K562 (cell line): ENCODE data around the gene TSPOAP1. TPM values are rescaled to one million over a fixed set of nuclear protein-coding genes. Genes with fewer than 3 reads are reported as not detected.

Source experiments
- BACH1 ChIP-seq: fragments of 200-800 bp; sonication (Bioruptor generic); IDR thresholded peaks from 2 replicates; pipeline ENCODE4 v1.6.1; 2016; ENCODE audit warnings: missing genetic modification characterization, missing compliant biosample characterization
- CAMTA2 ChIP-seq: fragments of 250-450 bp; sonication (Bioruptor Pico); conservative IDR thresholded peaks from 2 replicates; pipeline ENCODE4 v1.5.1; 2022
- CBFB ChIP-seq: sonication (generic); formaldehyde crosslinking; IDR thresholded peaks from 2 replicates; pipeline ENCODE4 v1.4.0; 2020; ENCODE audit warnings: mild to moderate bottlenecking, missing genetic modification reagents
- DPF2 ChIP-seq: fragments of 450-650 bp; IDR thresholded peaks from 2 replicates; pipeline ENCODE4 v1.6.1; 2016
- ELF4 ChIP-seq: fragments of 450-650 bp; formaldehyde crosslinking; IDR thresholded peaks from 2 replicates; pipeline ENCODE4 v1.4.0; 2022; ENCODE audit warnings: missing genetic modification characterization
- EWSR1 ChIP-seq: fragments of 450-650 bp; IDR thresholded peaks from 2 replicates; pipeline ENCODE4 v1.6.1; 2018; ENCODE audit warnings: borderline replicate concordance, mild to moderate bottlenecking, low read depth, moderate library complexity; ENCODE audit not compliant: partially characterized antibody
- GMEB1 ChIP-seq: fragments of 250-450 bp; sonication (Bioruptor Pico); IDR thresholded peaks from 2 replicates; pipeline ENCODE4 v1.4.0; 2020; ENCODE audit warnings: mild to moderate bottlenecking
- ILK ChIP-seq: fragments of 450-650 bp; IDR thresholded peaks from 2 replicates; pipeline ENCODE4 v1.6.1; 2016; ENCODE audit warnings: missing genetic modification characterization, low read depth, mild to moderate bottlenecking, missing compliant biosample characterization, moderate library complexity, borderline replicate concordance
- PCBP1 ChIP-seq: fragments of 200-400 bp; formaldehyde crosslinking; IDR thresholded peaks from 2 replicates; pipeline ENCODE4 v1.6.1; 2018; ENCODE audit warnings: mild to moderate bottlenecking, low read depth, low read length; ENCODE audit not compliant: poor library complexity, severe bottlenecking
- POLR2H ChIP-seq: IDR thresholded peaks from 2 replicates; pipeline ENCODE4 v1.6.1; 2016; ENCODE audit warnings: missing genetic modification characterization, low read depth, mild to moderate bottlenecking, control low read depth, missing compliant biosample characterization, moderate library complexity
- PRMT5 ChIP-seq: sonication (generic); formaldehyde crosslinking; IDR thresholded peaks from 2 replicates; pipeline ENCODE4 v1.5.0; 2020; ENCODE audit warnings: missing genetic modification reagents
- SP2 ChIP-seq: IDR thresholded peaks from 2 replicates; pipeline ENCODE4 v1.6.1; 2011; ENCODE audit warnings: mild to moderate bottlenecking, low read depth, low read length, moderate library complexity; ENCODE audit not compliant: poor library complexity, severe bottlenecking; ENCODE audit errors: extremely low read depth
- SUPT5H ChIP-seq: fragments of 450-650 bp; IDR thresholded peaks from 2 replicates; pipeline ENCODE4 v1.6.1; 2016
- TAL1 ChIP-seq: fragments of 450-650 bp; IDR thresholded peaks from 2 replicates; pipeline ENCODE4 v1.6.1; 2016; ENCODE audit warnings: mild to moderate bottlenecking
- TEAD2 ChIP-seq: fragments of 450-650 bp; IDR thresholded peaks from 2 replicates; pipeline ENCODE4 v1.6.1; 2016; ENCODE audit warnings: missing genetic modification characterization, control low read depth, missing compliant biosample characterization
- ZBTB11 ChIP-seq, 3 experiments: fragments of 200-800 bp in 1 of 3; fragments of 250-450 bp in 1 of 3; fragments of 450-650 bp in 1 of 3; sonication (Bioruptor Pico) in 1 of 3; sonication (Bioruptor generic) in 1 of 3; formaldehyde crosslinking in 1 of 3; IDR thresholded peaks; 2 replicates each; pipeline versions ENCODE4 v1.6.1 to v1.8.0; 2016 to 2022; ENCODE audit warnings: mild to moderate bottlenecking in 2 of 3, missing genetic modification characterization in 2 of 3, missing compliant biosample characterization in 1 of 3, moderate library complexity in 1 of 3
- ZNF174 ChIP-seq: fragments of 250-450 bp; sonication (Bioruptor Pico); IDR thresholded peaks from 2 replicates; pipeline ENCODE4 v1.4.0; 2020; ENCODE audit warnings: mild to moderate bottlenecking
- ZNF583 ChIP-seq: fragments of 250-450 bp; sonication (Bioruptor Pico); IDR thresholded peaks from 2 replicates; pipeline ENCODE4 v1.4.0; 2020
- polyA plus RNA-seq, 8 experiments: library from polyadenylated mRNA; depleted of rRNA in 4 of 8; stranded (reverse) in 5 of 8; unstranded in 3 of 8; fragments of >200 nt; fragmentation: Nextera tagmentation in 2 of 8; fragmentation: Illumina TruSeq in 1 of 8; extraction: Ambion mirVana in 2 of 8; extraction: Trizol in 1 of 8; gene quantifications; 2 replicates each; pipeline versions ENCODE4 v1.2.1 to v1.2.3, GENCODE V29; 2011 to 2014; ENCODE audit warnings: inconsistent platforms in 1 of 8, missing spikeins in 1 of 8
- total RNA-seq, 7 experiments: library from RNA; depleted of rRNA in 6 of 7; stranded (reverse); fragments of >200 nt in 6 of 7; fragmentation: Illumina TruSeq in 2 of 7; extraction: Trizol in 2 of 7; gene quantifications; 2 replicates each; pipeline versions ENCODE4 v1.2.1 to v1.2.3, GENCODE V29; 2011 to 2021; ENCODE audit warnings: low replicate concordance in 1 of 7
- TF ChIP-seq, protein P1 (sequence below): fragments of 450-650 bp; formaldehyde crosslinking; IDR thresholded peaks from 2 replicates; pipeline ENCODE4 v1.4.0; 2020; ENCODE audit warnings: mild to moderate bottlenecking, moderate library complexity
- TF ChIP-seq, protein P2 (sequence below): fragments of 250-450 bp; sonication (Bioruptor Pico); IDR thresholded peaks from 2 replicates; pipeline ENCODE4 v1.8.0; 2022; ENCODE audit warnings: inconsistent platforms

Gene TSPOAP1
- total and polyA plus RNA-seq, 9 of the 15 experiments (the other 6 are each of a cell fraction or from before 2014, with no cell fraction given), result 0.87 to 3.9 (median 1.8) TPM; not detected in 2

GRCh38 chr17:58351831-58352595, 23.4 kb upstream of the TSPOAP1 start, which contains the start of gene SUPT4H1 (continued):
- TF ChIP-seq ILK (no peak), ZBTB11 (CRISPR knock-in tag; IDR thresholded peaks at IDR 0.05) (peak; percentile 61 to 91 (median 84); a peak in 4 of 6 replicates), CBFB (CRISPR knock-in tag) (no peak), ZNF583 (no peak), POLR2H (tag) (peak; percentile 84), TAL1 (no peak), SUPT5H (peak; percentile 91), SP2 (peak; percentile 26), ELF4 (CRISPR knock-in tag) (no peak), PCBP1 (peak; percentile 88), GMEB1 (CRISPR knock-in tag) (no peak), EWSR1 (no peak), ZNF174 (CRISPR knock-in tag) (no peak), BACH1 (tag) (no peak), TEAD2 (tag) (no peak), CAMTA2 (CRISPR knock-in tag) (no peak), DPF2 (peak; percentile 33; the same call in 1 of the 2 replicates), PRMT5 (no peak)
- TF ChIP-seq, protein P1, sequence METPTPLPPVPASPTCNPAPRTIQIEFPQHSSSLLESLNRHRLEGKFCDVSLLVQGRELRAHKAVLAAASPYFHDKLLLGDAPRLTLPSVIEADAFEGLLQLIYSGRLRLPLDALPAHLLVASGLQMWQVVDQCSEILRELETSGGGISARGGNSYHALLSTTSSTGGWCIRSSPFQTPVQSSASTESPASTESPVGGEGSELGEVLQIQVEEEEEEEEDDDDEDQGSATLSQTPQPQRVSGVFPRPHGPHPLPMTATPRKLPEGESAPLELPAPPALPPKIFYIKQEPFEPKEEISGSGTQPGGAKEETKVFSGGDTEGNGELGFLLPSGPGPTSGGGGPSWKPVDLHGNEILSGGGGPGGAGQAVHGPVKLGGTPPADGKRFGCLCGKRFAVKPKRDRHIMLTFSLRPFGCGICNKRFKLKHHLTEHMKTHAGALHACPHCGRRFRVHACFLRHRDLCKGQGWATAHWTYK (CRISPR knock-in tag), result no peak
- TF ChIP-seq, protein P2, sequence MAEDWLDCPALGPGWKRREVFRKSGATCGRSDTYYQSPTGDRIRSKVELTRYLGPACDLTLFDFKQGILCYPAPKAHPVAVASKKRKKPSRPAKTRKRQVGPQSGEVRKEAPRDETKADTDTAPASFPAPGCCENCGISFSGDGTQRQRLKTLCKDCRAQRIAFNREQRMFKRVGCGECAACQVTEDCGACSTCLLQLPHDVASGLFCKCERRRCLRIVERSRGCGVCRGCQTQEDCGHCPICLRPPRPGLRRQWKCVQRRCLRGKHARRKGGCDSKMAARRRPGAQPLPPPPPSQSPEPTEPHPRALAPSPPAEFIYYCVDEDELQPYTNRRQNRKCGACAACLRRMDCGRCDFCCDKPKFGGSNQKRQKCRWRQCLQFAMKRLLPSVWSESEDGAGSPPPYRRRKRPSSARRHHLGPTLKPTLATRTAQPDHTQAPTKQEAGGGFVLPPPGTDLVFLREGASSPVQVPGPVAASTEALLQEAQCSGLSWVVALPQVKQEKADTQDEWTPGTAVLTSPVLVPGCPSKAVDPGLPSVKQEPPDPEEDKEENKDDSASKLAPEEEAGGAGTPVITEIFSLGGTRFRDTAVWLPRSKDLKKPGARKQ (CRISPR knock-in tag), result no peak
